Omental fat pad (tissue), 4 donors: ENCODE results near the gene GNAZ. TPM values are rescaled to one million over a fixed set of nuclear protein-coding genes. Genes with fewer than 3 reads are reported as not detected.
A peak's percentile ranks its signal among the peaks of the same experiment; 100 is the strongest.
"Not testable (repeated sequence)": the region's sequence is repeated elsewhere in the genome, so short reads cannot be mapped to it uniquely, and the experiment has no call there.

Experiments used
- ATAC-seq: fragments of 150-250 bp; one replicate; pipeline ENCODE4 v1.9.1; 2016; ENCODE audit warnings: mild to moderate bottlenecking, moderate library complexity; ENCODE audit not compliant: low FRiP score
- DNase-seq: peaks from one replicate; pipeline ENCODE4 v3.0.0-alpha.2; 2019; ENCODE audit warnings: low spot score
- total RNA-seq, 4 donors: library from RNA; depleted of rRNA; stranded (reverse); fragments of >200 nt; gene quantifications; one replicate each; pipeline ENCODE4 v1.1.0, GENCODE V29; 2016
- TF ChIP-seq, protein P1 (sequence below), 3 donors: fragments of 450-650 bp; IDR thresholded peaks; one replicate each; pipeline ENCODE4 v1.5.1; 2016 to 2017; ENCODE audit warnings: antibody characterized with exemption in 3 of 3, mild to moderate bottlenecking in 3 of 3, moderate library complexity in 2 of 3

GNAZ gene
- total RNA-seq: 10 to 100 TPM in 3 of 4 donors, 1 to 10 TPM in 1; 8.6 to 25.1 (median 16.5) TPM

DNA sequence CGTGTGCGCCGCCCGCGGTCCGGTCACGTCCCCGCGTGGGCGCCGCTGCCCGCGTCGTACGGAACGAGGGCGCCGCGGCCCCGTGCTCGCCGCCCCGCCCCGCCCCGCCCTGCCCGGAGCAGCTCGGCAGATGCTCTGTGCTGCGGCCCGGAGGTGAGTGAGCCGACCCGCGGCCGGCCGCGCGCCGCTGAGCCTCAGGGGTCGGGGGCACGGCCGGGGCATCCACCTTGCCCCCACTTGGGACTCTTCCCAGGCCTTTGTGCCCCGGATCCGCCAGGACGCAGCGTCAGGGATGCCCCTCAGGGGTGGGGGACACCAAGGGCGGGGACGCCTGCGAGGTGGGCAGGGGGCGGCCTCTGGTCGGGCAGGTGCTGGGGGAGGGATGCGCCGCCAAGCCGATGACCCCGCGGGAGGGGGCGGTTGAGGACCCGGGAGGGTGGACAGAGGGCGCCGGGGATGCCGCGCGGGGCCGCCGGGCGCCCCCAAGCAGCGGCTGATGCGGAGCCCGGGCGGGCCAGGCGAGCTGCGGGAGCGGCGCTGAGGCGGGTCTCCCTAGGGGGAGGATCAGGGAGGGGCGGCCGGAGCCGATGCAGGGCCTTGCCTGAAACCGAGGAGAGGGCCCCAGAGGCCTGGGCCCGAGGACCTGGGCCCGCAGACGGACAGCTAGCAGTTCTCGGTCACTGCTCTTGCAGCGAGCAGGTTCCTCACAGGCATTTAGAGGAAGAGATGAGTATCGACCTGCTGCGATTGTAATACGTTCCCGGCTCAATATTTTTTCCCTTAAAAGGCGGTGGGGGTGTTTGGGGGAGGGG lies at the start of gene GNAZ:
TSS of gene GNAZ (plus strand) at position 102 of the 812 bp plus-strand sequence. CDS start 25,177 bp downstream, outside the sequence.
- ATAC-seq (peak; percentile 67), DNase-seq (no peak)
- TF ChIP-seq, protein P1, sequence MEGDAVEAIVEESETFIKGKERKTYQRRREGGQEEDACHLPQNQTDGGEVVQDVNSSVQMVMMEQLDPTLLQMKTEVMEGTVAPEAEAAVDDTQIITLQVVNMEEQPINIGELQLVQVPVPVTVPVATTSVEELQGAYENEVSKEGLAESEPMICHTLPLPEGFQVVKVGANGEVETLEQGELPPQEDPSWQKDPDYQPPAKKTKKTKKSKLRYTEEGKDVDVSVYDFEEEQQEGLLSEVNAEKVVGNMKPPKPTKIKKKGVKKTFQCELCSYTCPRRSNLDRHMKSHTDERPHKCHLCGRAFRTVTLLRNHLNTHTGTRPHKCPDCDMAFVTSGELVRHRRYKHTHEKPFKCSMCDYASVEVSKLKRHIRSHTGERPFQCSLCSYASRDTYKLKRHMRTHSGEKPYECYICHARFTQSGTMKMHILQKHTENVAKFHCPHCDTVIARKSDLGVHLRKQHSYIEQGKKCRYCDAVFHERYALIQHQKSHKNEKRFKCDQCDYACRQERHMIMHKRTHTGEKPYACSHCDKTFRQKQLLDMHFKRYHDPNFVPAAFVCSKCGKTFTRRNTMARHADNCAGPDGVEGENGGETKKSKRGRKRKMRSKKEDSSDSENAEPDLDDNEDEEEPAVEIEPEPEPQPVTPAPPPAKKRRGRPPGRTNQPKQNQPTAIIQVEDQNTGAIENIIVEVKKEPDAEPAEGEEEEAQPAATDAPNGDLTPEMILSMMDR (IDR thresholded peaks at IDR 0.05): no peak

DNA sequence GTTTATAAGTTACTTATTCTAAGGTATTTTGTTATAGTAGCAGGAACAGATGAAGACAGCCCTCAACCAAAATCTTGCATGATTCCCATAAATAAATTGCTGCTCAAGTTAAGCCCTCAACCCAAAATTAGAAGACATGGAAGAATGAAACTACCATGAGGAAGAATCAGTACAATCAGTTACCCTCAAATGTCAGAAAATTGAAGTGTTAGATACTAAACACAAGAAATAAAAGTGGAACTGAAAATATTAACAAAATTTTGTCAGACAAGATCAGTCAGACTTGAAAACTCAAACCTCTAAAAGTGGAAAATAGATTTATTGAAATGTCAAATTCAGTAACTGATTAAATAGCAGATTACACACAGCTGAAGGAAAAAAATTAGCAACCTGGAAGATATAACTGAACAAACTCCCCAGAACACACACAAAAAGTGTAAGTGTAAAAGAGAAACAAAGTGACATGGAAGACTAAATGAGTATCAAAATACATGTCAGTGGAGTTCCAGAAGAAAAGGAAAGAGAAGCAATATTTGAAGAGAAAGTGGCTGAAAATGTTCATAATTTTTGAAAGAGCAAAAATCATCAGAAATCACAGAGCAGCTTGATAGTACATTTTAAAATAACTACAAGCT lies 49.5 kb upstream of the GNAZ start:
- TF ChIP-seq, protein P1 (IDR thresholded peaks at IDR 0.05): no peak
- ATAC-seq (no peak), DNase-seq (no peak)

DNA sequence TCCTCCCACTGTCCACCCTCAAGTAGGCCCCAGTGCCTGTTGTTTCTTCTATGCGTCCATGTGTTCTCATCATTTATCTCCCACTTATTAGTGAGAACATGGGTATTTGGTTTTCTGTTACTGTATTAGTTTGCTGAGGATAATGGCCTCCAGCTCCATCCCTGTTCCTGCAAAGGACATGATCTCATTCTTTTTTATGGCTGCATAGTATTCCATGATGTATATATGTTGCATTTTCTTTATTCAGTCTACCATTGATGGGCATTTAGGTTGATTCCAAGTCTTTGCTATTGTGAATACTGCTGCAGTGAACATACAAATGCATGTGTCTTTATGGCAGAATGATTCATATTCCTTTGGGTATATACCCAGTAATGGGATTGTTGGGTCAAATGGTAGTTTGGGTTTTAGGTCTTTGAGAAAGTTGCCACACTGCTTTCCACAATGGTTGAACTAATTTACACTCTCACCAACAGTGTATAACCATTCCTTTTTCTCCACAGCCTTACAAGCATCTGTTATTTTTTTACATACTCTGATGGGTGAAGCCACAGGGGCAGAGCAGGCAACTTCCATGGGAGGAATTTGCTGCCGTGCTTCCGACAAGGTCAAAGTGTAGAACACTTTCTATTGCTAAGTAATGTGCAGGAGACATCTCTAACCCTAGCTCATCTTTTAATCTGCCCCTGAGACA lies 48.5 kb upstream of the GNAZ start:
- ATAC-seq, DNase-seq: not testable (repeated sequence)

DNA sequence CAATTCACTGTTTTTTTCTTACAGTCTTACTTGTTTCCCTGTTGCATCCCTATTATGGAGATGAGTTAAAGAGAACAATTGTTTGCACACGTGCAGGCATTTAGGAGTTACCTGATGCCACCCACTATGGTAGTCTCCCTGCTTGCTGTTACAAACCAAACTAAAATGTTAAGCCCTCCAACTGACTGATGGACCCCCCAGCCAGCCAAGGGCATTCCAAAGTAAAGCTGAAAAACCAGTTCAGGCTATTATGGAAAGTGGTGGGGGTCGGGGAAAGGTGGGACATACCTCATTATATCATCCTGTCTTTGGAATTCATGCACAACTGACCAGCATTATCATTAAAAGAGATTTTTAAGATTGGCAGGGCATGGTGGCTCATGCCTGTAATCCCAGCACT lies 47.0 kb upstream of the GNAZ start:
- TF ChIP-seq, protein P1 (IDR thresholded peaks at IDR 0.05): no peak
- ATAC-seq (no peak), DNase-seq (no peak)

DNA sequence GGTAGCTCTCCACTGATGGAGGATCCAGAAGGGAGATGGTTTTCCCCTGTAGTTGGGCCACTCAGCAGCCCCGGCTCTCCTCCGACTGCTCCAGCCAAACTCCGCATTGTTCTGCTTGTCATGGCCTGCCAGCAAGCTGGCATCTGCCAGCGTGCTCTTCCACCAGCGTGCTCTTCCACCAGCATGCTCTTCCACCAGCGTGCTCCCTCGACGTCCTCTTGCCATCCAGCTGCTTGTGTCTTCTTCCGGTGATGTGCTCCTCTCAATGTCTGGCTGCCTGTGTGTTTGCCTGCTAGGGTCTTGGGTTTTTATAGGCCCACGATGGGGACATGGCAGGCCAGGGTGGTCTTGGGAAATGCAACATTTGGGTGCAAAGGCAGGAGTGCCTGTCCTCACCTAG lies 43.5 kb upstream of the GNAZ start:
- DNase-seq (no peak), ATAC-seq (no peak)
- TF ChIP-seq, protein P1 (IDR thresholded peaks at IDR 0.05): no peak

DNA sequence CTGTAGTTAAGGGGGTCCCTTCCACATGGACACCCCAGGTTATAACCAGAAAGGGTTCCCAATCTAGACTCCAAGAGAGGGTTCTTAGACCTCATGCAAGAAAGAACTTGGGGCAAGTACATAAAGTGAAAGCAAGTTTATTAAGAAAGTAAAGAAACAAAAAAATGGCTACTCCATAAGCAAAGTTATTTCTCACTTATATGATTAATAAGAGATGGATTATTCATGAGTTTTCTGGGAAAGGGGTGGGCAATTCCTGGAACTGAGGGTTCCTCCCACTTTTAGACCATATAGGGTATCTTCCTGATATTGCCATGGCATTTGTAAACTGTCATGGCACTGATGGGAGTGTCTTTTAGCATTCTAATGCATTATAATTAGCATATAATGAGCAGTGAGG lies 42.5 kb upstream of the GNAZ start:
- not testable (repeated sequence) for ATAC-seq, DNase-seq

DNA sequence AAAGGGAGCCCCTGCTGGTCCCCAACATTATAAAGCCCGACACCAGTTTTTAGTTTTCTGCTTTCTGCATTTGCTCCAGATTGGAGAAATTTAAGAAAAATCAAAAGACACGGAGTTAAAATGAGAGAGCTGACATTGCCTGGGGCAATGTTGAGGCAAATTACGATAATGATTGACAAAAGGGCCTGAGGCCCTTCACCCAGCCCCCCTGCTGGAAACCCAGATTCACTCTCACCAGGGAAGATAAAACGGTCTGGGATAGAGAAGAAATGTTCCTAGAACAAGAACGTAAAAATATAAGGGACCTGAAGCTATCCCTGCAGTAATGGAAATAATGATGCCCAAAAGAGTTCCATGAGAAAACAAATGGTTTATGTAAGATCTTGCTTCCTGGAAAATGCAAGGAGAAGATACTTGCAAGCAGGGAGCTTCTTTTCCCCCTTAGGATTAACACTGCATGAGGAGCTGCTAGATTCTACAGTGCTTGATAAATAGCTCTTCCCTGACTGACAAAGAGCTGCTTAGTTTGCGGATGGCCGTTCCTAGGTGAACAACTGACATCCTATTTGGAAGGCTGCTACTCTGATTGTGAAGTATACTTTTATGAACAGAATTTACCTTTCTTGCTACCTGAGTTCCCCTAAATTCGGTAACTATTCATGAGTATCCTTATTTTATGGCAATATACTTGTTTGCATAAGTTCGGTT lies 40.6 kb upstream of the GNAZ start:
- TF ChIP-seq, protein P1 (IDR thresholded peaks at IDR 0.05): no peak
- no peak for DNase-seq
- ATAC-seq: no peak
